B cell (primary cell): Measurements from ENCODE around the gene KSR1. TPM values are rescaled to one million over a fixed set of nuclear protein-coding genes. Genes with fewer than 3 reads are reported as not detected.

Source experiments
- ATAC-seq: fragments of 200-7000 bp; cut with Tn5 transposase; one replicate; pipeline ENCODE4 v1.10.0; 2021; ENCODE audit warnings: low read depth, mild to moderate bottlenecking, moderate number of reproducible peaks, moderate library complexity
- CTCF ChIA-PET: fragments of 350-600 bp; sonication (Branson Sonifier 250); formaldehyde crosslinking; loops from one replicate; lab custom pipeline; 2021; ENCODE audit warnings: antibody characterized with exemption, inconsistent platforms; lab: Charles Lee
- POLR2A ChIA-PET: fragments of 350-600 bp; sonication (Branson Sonifier 250); formaldehyde crosslinking; loops from one replicate; lab custom pipeline; 2021; ENCODE audit warnings: antibody characterized with exemption; lab: Charles Lee
- DNase-seq: peaks from one replicate; pipeline ENCODE4 v3.0.0; 2013
- H2AFZ ChIP-seq: 2 replicates; pipeline ENCODE4 v1.6.1; 2012; ENCODE audit warnings: mild to moderate bottlenecking, low read depth, low read length; ENCODE audit not compliant: insufficient read depth, poor library complexity, severe bottlenecking
- H3K27ac ChIP-seq, 2 donors: 1 replicate in 1 of 2; 2 replicates in 1 of 2; pipeline ENCODE4 v1.5.1; 2012 to 2013; ENCODE audit warnings: low read length in 2 of 2, mild to moderate bottlenecking in 2 of 2, moderate library complexity in 1 of 2
- H3K27me3 ChIP-seq, 4 experiments: fragments of 200-600 bp in 1 of 4; sonication (generic) in 1 of 4; replicated peaks in 1 of 4; 1 replicate in 2 of 4; 2 replicates in 2 of 4; pipeline versions ENCODE4 v1.6.1 to v1.7.0; 2013 to 2016; ENCODE audit warnings: low read length in 3 of 4, mild to moderate bottlenecking in 2 of 4, mixed read lengths in 1 of 4, moderate library complexity in 1 of 4; ENCODE audit not compliant: insufficient read depth in 4 of 4, control insufficient read depth in 3 of 4; ENCODE audit errors: control extremely low read depth in 1 of 4
- H3K36me3 ChIP-seq, 2 experiments: replicated peaks in 1 of 2; 1 replicate in 1 of 2; 2 replicates in 1 of 2; pipeline versions ENCODE4 v1.6.1 to v1.7.1; 2013; ENCODE audit warnings: low read length in 1 of 2; ENCODE audit not compliant: insufficient read depth in 2 of 2, control insufficient read depth in 1 of 2; ENCODE audit errors: control extremely low read depth in 1 of 2, extremely low read depth in 1 of 2
- H3K4me1 ChIP-seq, 2 donors: fragments of 200-600 bp in 1 of 2; sonication (generic) in 1 of 2; 1 replicate in 1 of 2; 2 replicates in 1 of 2; pipeline versions ENCODE4 v1.5.1 to v1.6.1; 2013 to 2017; ENCODE audit warnings: low read length in 2 of 2; ENCODE audit not compliant: control insufficient read depth in 2 of 2, insufficient read depth in 2 of 2
- H3K4me2 ChIP-seq: replicated peaks from 2 replicates; pipeline ENCODE3; 2012; ENCODE audit warnings: mild to moderate bottlenecking, low read depth, low read length; ENCODE audit not compliant: poor library complexity, severe bottlenecking
- H3K4me3 ChIP-seq, 5 experiments: fragments of 200-600 bp in 1 of 5; sonication (generic) in 1 of 5; 1 replicate in 3 of 5; 2 replicates in 2 of 5; pipeline versions ENCODE4 v1.5.1 to v1.7.0; 2011 to 2016; ENCODE audit warnings: low read length in 4 of 5, mild to moderate bottlenecking in 4 of 5, low read depth in 2 of 5, control low read depth in 1 of 5, moderate library complexity in 1 of 5; ENCODE audit not compliant: insufficient read depth in 1 of 5; ENCODE audit errors: control extremely low read depth in 1 of 5, extremely low read depth in 1 of 5
- H3K79me2 ChIP-seq: fragments of 200-600 bp; sonication (generic); one replicate; pipeline ENCODE4 v1.6.0; 2016; ENCODE audit warnings: low read length; ENCODE audit not compliant: control insufficient read depth, insufficient read depth
- H3K9ac ChIP-seq: fragments of 200-600 bp; sonication (generic); 2 replicates; pipeline ENCODE4 v1.6.1; 2017; ENCODE audit warnings: mild to moderate bottlenecking, low read length, moderate library complexity
- H3K9me3 ChIP-seq, 3 donors: one replicate each; pipeline versions ENCODE4 v1.6.1 to v1.7.1; 2013; ENCODE audit warnings: low read length in 2 of 3; ENCODE audit not compliant: control insufficient read depth in 2 of 3, insufficient read depth in 1 of 3; ENCODE audit errors: control extremely low read depth in 1 of 3
- H4K20me1 ChIP-seq: 2 replicates; pipeline ENCODE4 v1.6.0; 2012; ENCODE audit warnings: mild to moderate bottlenecking, low read length; ENCODE audit not compliant: insufficient read depth, control insufficient read depth, poor library complexity, severe bottlenecking
- H3K27ac Mint-ChIP-seq: one replicate; pipeline ENCODE4 v1.8.0; 2021; ENCODE audit warnings: mixed read lengths
- H3K27me3 Mint-ChIP-seq: one replicate; pipeline ENCODE4 v1.8.0; 2021; ENCODE audit warnings: mixed read lengths
- H3K4me1 Mint-ChIP-seq: one replicate; pipeline ENCODE4 v1.8.0; 2021; ENCODE audit warnings: mixed read lengths
- H3K4me3 Mint-ChIP-seq: one replicate; pipeline ENCODE4 v1.8.0; 2021; ENCODE audit warnings: mixed read lengths
- H3K9me3 Mint-ChIP-seq: one replicate; pipeline ENCODE4 v1.8.0; 2022; ENCODE audit warnings: mixed read lengths; ENCODE audit not compliant: insufficient read depth
- EZH2 ChIP-seq: IDR thresholded peaks from 2 replicates; pipeline ENCODE4 v1.6.1; 2012; ENCODE audit warnings: borderline replicate concordance, low read depth, mild to moderate bottlenecking, moderate library complexity, low read length; ENCODE audit not compliant: insufficient read depth, poor library complexity, severe bottlenecking
- WGBS: methylation state at CpG from one replicate; pipeline ENCODE4 v1.1.5; 2013; ENCODE audit warnings: missing lambda C conversion rate; ENCODE audit not compliant: insufficient coverage; 5-methylcytosine and 5-hydroxymethylcytosine counted together
- intact Hi-C: fragments of 100-400 bp; cut with micrococcal nuclease; formaldehyde crosslinking; loops from one replicate; pipeline ENCODE4 v1.10.0; 2022
- polyA plus RNA-seq: library from polyadenylated mRNA; depleted of rRNA; stranded (reverse); fragments of >200 nt; gene quantifications from 2 replicates; pipeline ENCODE4 v1.2.3, GENCODE V29; 2012
- small RNA-seq: library from RNA; depleted of rRNA; stranded (forward); fragments of <200 nt; gene quantifications from one replicate; pipeline ENCODE3, GENCODE V24; 2012; ENCODE audit warnings: low replicate concordance, low read depth; ENCODE audit not compliant: insufficient read length
- total RNA-seq, 2 donors: library from RNA; stranded (reverse); fragments of 120-200 nt in 1 of 2; gene quantifications; 1 replicate in 1 of 2; 2 replicates in 1 of 2; pipeline versions ENCODE4 v1.2.3 to v1.2.4, GENCODE V29; 2013 to 2022

KSR1 gene
- total and polyA plus RNA-seq, 2 donors (not counting 1 experiment from before 2014, with no cell fraction given) = 27.5 to 85.6 TPM

- no peak for TF ChIP-seq EZH2
- H3K9me3 ChIP-seq = no peaks in the 10 kb centered on the region
Observed at GRCh38 chr17:27674335-27674734, 218.1 kb downstream of the KSR1 start.

More at GRCh38 chr17:27674335-27674734, 218.1 kb downstream of the KSR1 start:
- H3K4me1 Mint-ChIP-seq = no peaks in the 10 kb centered on the region
- no peaks in the 10 kb centered on the region for H3K9me3 Mint-ChIP-seq
- WGBS = 88% methylated on average over 5 of the region's 6 CpGs
- peaks cover 14% of the 10 kb centered on the region for H3K27me3 Mint-ChIP-seq
- no peak overlapping the region for H2AFZ ChIP-seq
- no peak overlapping the region for H3K27ac ChIP-seq
- no peaks in the 10 kb centered on the region for H3K79me2 ChIP-seq
- no peak for ATAC-seq
- H3K4me2 ChIP-seq = no peak overlapping the region
- CTCF ChIA-PET = no interaction called here
- intact Hi-C loops = no loop called here
- H3K36me3 ChIP-seq = no peaks in the 10 kb centered on the region
- no peak overlapping the region for H3K4me3 ChIP-seq
- POLR2A ChIA-PET = no interaction called here
- H3K4me3 Mint-ChIP-seq = no peak overlapping the region
- H4K20me1 ChIP-seq = no peaks in the 10 kb centered on the region
- H3K9ac ChIP-seq = no peak overlapping the region
- H3K27me3 ChIP-seq = no peaks in the 10 kb centered on the region
- no peak for DNase-seq
- H3K4me1 ChIP-seq = no peaks in the 10 kb centered on the region
- H3K27ac Mint-ChIP-seq = no peak overlapping the region

Small RNA genes lying within 50 kb of the gene (small RNA-seq; reads per million reads assigned to genes)
- not detected for gene AC015688.5

Other genes with a start within 250 kb of the KSR1 start
- gene WSB1, start 162.3 kb upstream of the KSR1 start, total RNA-seq = 215 and 217 TPM in 2 replicates
- 123 and 255 TPM in 2 replicates for gene WSB1, start 162.3 kb upstream of the KSR1 start, polyA plus RNA-seq
- gene LGALS9, start 174.7 kb downstream of the KSR1 start, total RNA-seq = 65.9 and 68.1 TPM in 2 replicates
- 197 and 203 TPM in 2 replicates for gene LGALS9, start 174.7 kb downstream of the KSR1 start, polyA plus RNA-seq